Stimulated activated naive CD8-positive, alpha-beta T cell treated with anti-CD3 and anti-CD28 coated beads, Interleukin-15, Interleukin-2, amounts not matched to agents 100 U/mL and 50 U/mL, for 24 hours (primary cell): ENCODE measurements around the gene SNAPC2.
"Not testable (repeated sequence)": the region's sequence is repeated elsewhere in the genome, so short reads cannot be mapped to it uniquely, and the experiment has no call there.

Experiments used
- ATAC-seq: fragments of 150-1000 bp; cut with Tn5 transposase; one replicate; pipeline ENCODE4 v1.10.0; 2021
- DNase-seq: peaks from one replicate; pipeline ENCODE4 v3.0.0; 2021

The SNAPC2 gene

GRCh38 chr19:7888826-7889217 is 31.3 kb upstream of the SNAPC2 start:
- ATAC-seq (no peak), DNase-seq (no peak)

GRCh38 chr19:7893362-7894101 is 26.6 kb upstream of the SNAPC2 start:
- peak; percentile 60 for ATAC-seq

GRCh38 chr19:7894612-7895309 is 25.4 kb upstream of the SNAPC2 start:
- ATAC-seq = no peak
- DNase-seq = no peak

More at GRCh38 chr19:7893362-7894101, 26.6 kb upstream of the SNAPC2 start:
- DNase-seq = not testable (repeated sequence)

DNA sequence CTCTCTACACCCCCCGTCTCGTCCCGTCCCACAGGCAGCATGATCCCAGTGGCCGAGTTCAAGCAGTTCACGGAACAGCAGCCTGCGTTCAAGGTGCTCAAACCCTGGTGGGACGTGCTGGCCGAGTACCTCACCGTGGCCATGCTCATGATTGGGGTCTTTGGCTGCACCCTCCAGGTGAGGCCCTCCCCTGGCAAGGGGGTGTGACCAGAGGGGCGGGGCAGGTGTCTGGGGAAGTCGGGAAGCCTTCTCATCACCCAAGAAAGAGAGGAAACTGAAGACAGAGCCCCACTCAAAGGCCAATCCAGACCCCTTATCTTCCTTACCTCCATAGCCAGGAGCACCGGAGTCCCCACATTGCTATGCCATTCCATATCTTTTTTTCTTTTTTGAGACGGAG is 24.6 kb upstream of the SNAPC2 start:
- DNase-seq (no peak), ATAC-seq (no peak)

GRCh38 chr19:7897292-7897691 is 22.8 kb upstream of the SNAPC2 start:
- DNase-seq (no peak), ATAC-seq (no peak)

DNA sequence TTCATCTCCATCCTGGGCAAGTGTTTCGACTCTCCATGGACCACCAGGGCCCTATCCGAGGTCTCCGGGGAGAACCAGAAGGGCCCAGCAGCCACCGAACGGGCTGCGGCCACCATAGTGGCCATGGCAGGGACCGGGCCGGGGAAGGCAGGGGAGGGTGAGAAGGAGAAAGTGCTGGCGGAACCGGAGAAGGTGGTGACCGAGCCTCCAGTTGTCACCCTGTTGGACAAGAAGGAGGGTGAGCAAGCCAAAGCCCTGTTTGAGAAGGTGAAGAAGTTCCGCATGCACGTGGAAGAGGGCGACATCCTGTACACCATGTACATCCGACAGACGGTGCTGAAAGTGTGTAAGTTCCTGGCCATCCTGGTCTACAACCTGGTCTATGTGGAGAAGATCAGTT is 21.2 kb upstream of the SNAPC2 start:
- ATAC-seq = no peak
- no peak for DNase-seq

GRCh38 chr19:7899751-7900378 is 20.3 kb upstream of the SNAPC2 start:
- DNase-seq (no peak), ATAC-seq (no peak)

DNA sequence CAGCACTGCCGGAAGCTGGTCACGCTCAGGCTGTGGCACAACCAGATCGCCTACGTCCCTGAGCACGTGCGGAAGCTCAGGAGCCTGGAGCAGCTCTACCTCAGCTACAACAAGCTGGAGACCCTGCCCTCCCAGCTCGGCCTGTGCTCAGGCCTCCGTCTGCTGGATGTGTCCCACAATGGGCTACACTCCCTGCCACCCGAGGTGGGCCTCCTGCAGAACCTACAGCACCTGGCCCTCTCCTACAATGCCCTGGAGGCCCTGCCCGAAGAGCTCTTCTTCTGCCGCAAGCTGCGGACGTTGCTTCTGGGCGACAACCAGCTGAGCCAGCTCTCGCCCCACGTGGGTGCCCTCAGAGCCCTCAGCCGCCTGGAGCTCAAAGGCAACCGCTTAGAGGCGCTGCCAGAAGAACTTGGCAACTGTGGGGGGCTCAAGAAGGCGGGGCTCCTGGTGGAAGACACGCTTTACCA is 19.7 kb upstream of the SNAPC2 start:
- no peak for ATAC-seq
- DNase-seq = no peak

GRCh38 chr19:7900931-7901330 is 19.2 kb upstream of the SNAPC2 start:
- ATAC-seq = no peak
- DNase-seq = no peak

DNA sequence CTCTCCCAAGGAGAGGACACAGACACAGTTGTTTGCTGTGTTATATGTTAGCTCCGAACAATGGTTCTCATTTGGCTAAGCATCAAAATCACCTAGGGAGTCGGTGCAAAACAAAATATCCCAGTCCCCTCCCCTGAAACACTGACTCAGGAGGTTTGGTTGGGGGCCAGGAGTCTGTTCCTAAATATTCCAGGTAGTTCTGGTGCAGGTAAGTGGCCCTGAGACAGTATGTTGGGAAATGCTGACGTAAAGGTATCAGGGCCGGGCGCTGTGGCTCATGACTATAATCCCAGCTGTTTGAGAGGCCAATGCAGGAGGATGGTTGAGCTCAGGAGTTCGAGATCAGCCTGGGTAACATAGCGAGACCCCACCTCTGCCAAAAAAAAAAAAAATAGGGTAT is 18.8 kb upstream of the SNAPC2 start:
- no peak for ATAC-seq

DNA sequence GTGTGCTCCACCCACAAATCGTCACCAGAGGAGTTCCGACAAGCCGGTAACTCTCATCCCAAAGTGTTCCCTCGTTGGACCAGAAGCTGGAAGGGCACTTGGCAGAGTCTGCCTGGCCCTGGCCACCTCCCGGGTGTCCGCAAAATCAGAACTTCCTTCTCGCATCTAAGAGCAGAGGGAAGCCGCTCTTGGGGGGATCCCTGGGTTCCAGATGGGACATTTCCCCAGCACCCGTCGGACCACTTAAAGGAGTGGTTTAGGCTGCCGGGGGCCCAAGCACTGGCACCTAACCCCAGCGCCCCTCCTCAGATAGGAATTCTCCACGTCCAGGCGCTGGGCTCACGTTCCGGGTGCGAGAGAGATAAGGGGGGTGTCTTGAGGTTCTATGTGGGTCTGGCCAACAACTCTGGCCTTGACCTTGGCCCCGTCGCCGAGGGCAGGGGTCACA is 17.3 kb upstream of the SNAPC2 start:
- DNase-seq = no peak
- ATAC-seq = no peak

More for the DNA sequence above, 18.8 kb upstream of the SNAPC2 start:
- DNase-seq = no peak

DNA sequence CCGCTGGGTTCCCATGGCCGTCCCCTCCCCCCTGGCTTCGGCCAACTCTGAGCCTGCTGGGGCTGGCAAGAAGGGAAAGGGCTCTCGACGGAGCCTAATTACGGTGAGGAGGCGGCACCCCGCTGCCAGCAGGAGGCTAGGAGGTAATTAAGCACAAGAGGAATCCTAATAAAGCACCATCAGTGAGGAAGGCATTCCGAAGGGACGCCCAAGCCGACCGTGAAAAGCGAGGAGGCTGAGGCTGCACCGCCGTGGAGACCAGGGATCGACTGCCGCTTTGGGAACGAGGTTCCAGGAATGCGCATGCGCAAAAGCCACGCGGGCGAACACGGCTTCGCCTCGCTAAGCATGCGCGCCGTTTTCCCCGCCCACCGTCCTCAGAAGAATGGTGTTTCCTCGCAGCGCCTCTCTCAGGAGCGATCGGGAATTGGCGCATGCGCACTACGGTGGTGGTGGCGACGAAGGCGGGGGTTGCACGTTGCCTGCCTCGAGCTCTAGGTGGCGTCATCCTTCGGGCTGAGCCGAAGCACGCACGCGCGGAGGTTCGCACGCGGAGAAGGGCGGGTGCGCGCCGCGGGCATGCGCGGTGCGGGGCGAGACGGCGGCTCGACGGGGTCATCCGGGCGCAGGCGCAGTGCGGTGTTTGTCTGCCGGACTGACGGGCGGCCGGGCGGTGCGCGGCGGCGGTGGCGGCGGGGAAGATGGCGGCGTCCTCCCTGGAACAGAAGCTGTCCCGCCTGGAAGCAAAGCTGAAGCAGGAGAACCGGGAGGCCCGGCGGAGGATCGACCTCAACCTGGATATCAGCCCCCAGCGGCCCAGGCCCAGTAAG is 16.7 kb upstream of the SNAPC2 start, which contains the start of gene MAP2K7:
TSS of gene MAP2K7 (plus strand) at position 634 of the 830 bp plus-strand sequence. CDS start at position 702, 68 bp downstream.
- DNase-seq = peak; percentile 100
- ATAC-seq = peak; percentile 81

GRCh38 chr19:7904074-7905020 is 15.8 kb upstream of the SNAPC2 start:
- peak; percentile 70 for DNase-seq

GRCh38 chr19:7905268-7905667 is 14.9 kb upstream of the SNAPC2 start:
- no peak for ATAC-seq

More at GRCh38 chr19:7904074-7905020, 15.8 kb upstream of the SNAPC2 start:
- ATAC-seq = peak; percentile 48

DNA sequence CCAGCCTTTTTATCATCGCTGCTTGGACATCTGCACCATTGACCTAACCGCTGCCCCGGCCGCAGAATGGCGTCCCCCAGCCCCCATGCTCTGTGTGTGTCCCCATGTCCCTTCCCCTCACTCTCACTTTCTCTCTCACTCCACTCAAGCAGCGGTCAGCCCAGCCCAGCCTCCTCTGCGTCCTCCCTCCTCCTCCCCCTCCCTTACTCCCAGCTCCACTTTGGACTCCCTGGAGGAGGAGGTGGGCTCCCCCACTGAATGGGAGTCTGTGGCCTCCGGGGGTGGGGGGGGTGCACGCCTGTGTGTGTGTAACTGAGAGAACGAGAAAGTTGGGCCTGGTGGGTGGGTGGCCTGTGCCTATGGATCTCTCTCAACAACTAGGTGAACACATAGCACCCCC is 14.3 kb upstream of the SNAPC2 start:
- ATAC-seq (no peak), DNase-seq (no peak)

More at GRCh38 chr19:7905268-7905667, 14.9 kb upstream of the SNAPC2 start:
- no peak for DNase-seq

DNA sequence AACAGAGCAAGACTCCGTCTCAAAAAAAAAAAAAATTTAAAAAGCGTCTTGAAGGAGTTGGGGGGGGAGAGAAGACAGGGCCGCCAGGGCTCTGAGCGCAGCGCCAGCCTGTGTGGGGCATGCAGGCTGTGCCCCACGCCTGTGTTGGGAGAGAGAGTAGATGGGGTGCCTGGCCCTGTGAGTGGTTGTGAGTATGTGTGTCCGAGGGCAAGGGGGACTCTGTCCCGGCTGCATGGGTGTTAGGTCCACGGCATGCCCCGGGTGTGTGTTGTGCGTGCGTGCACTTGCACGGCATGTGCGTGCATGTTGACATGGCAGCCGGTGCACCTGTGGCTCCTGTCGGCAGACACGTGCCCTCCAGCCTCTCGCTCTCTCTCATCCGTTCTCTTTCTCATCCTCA is 13.0 kb upstream of the SNAPC2 start:
- DNase-seq (no peak), ATAC-seq (no peak)

DNA sequence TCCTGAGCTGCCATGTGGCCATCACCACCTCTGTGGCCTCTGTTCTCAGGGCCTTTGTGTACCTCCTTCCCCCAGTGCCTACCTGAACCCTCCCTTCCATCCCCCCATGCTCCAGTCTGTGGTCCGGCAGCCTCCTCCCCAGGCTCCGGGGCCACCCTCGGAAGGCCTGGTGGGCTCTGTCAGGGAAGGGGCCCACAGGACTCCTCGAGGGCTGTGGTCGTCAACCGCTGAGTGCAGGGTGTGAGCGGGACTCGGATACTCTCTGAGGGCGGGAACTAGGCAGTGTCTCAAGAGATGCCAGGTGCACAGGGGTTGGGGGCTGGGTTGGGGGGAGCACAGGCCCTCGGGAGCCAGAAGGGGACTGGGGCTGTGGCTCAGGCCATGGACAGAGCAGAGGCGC is 12.6 kb upstream of the SNAPC2 start:
- DNase-seq (no peak), ATAC-seq (no peak)

GRCh38 chr19:7908078-7908699 is 11.9 kb upstream of the SNAPC2 start:
- ATAC-seq (no peak), DNase-seq (no peak)

DNA sequence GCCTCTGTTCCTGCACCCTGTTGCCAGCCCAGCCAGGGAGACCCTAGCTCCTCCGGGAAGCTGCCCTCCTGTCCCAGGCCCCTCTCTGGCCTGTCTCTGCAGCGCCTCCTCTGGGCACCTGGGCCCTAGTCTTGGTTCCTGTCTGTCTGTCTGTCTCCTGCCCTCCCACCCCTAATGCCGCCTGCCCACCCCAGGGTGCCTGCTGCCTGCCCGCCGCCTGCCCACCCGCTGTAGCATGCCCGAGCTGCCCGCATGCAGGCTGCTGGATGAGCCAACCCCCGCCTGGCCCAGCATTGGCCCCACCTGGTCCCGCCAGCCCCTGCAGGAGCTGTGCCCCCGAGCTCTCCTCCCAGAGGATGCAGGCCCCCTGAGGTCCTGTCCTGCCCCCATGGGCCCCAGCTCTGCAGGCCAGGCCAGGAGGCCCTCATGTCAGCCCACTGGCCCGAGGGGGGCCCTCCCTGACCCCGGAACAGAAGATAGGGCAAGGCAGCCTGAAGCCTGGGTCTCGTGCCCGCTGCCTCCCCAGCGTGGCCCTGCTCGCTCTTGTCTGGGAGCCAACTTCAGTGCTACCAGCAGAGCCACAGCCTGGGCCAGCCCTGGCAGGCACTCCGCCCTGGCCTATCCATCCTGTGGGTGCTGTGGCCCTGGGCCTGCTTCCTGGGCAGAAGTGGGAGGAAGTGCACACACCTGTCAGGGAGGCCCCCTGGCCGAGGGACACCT is 11.2 kb upstream of the SNAPC2 start:
- ATAC-seq (no peak), DNase-seq (no peak)
